ENCODE measurements around the gene REG1B.

GRCh38 chr2:79087785-79088364 lies at the start of gene REG1B:
- TF ChIP-seq CTCF (IDR thresholded peaks at IDR 0.05) (no peak), ARID4B (CRISPR knock-in tag; IDR thresholded peaks at IDR 0.05; ENCODE audit: borderline replicate concordance) (no peak), SMAD4 (CRISPR knock-in tag; IDR thresholded peaks at IDR 0.05) (no peak), ATF2 (CRISPR knock-in tag; IDR thresholded peaks at IDR 0.05; ENCODE audit: borderline replicate concordance, low read depth) (no peak), IRF2 (CRISPR knock-in tag; IDR thresholded peaks at IDR 0.05; ENCODE audit: borderline replicate concordance, low read depth) (no peak), NFE2L1 (CRISPR knock-in tag; IDR thresholded peaks at IDR 0.05) (no peak), SP1 (CRISPR knock-in tag; conservative IDR thresholded peaks at IDR 0.05) (no peak), ZBTB43 (CRISPR knock-in tag; IDR thresholded peaks at IDR 0.05) (no peak), ESRRA (CRISPR knock-in tag; IDR thresholded peaks at IDR 0.05; ENCODE audit: borderline replicate concordance) (no peak)
- TF ChIP-seq, protein P1, sequence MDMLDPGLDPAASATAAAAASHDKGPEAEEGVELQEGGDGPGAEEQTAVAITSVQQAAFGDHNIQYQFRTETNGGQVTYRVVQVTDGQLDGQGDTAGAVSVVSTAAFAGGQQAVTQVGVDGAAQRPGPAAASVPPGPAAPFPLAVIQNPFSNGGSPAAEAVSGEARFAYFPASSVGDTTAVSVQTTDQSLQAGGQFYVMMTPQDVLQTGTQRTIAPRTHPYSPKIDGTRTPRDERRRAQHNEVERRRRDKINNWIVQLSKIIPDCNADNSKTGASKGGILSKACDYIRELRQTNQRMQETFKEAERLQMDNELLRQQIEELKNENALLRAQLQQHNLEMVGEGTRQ (CRISPR knock-in tag; IDR thresholded peaks at IDR 0.05) = no peak
- TF ChIP-seq, protein P2, sequence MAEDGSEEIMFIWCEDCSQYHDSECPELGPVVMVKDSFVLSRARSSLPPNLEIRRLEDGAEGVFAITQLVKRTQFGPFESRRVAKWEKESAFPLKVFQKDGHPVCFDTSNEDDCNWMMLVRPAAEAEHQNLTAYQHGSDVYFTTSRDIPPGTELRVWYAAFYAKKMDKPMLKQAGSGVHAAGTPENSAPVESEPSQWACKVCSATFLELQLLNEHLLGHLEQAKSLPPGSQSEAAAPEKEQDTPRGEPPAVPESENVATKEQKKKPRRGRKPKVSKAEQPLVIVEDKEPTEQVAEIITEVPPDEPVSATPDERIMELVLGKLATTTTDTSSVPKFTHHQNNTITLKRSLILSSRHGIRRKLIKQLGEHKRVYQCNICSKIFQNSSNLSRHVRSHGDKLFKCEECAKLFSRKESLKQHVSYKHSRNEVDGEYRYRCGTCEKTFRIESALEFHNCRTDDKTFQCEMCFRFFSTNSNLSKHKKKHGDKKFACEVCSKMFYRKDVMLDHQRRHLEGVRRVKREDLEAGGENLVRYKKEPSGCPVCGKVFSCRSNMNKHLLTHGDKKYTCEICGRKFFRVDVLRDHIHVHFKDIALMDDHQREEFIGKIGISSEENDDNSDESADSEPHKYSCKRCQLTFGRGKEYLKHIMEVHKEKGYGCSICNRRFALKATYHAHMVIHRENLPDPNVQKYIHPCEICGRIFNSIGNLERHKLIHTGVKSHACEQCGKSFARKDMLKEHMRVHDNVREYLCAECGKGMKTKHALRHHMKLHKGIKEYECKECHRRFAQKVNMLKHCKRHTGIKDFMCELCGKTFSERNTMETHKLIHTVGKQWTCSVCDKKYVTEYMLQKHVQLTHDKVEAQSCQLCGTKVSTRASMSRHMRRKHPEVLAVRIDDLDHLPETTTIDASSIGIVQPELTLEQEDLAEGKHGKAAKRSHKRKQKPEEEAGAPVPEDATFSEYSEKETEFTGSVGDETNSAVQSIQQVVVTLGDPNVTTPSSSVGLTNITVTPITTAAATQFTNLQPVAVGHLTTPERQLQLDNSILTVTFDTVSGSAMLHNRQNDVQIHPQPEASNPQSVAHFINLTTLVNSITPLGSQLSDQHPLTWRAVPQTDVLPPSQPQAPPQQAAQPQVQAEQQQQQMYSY (CRISPR knock-in tag; IDR thresholded peaks at IDR 0.05) = no peak
- TF ChIP-seq, protein P3, sequence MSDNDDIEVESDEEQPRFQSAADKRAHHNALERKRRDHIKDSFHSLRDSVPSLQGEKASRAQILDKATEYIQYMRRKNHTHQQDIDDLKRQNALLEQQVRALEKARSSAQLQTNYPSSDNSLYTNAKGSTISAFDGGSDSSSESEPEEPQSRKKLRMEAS (CRISPR knock-in tag; IDR thresholded peaks at IDR 0.05) = no peak
